Thyroid gland (tissue), 4 donors: ENCODE data around the gene APLP2.

ENCODE experiments used
- CTCF ChIP-seq, 6 experiments: fragments of 200-600 bp in 3 of 6; fragments of 450-650 bp in 3 of 6; sonication (generic) in 3 of 6; IDR thresholded peaks; one replicate each; pipeline ENCODE4 v1.5.1; 2016 to 2019; ENCODE audit warnings: antibody characterized with exemption in 6 of 6, mild to moderate bottlenecking in 2 of 6, inconsistent platforms in 1 of 6, moderate library complexity in 1 of 6
- POLR2A ChIP-seq, 2 donors: fragments of 450-650 bp; IDR thresholded peaks; one replicate each; pipeline ENCODE4 v1.6.1; 2017; ENCODE audit warnings: antibody characterized with exemption in 2 of 2, mild to moderate bottlenecking in 2 of 2, moderate library complexity in 1 of 2

GRCh38 chr11:130094614-130095013 is 24.9 kb downstream of the APLP2 start:
- TF ChIP-seq CTCF (IDR thresholded peaks at IDR 0.05), result no peak
- no peak for TF ChIP-seq POLR2A (IDR thresholded peaks at IDR 0.05)
